Heart left ventricle (tissue), 16 donors: ENCODE data around the gene THRAP3. TPM values are rescaled to one million over a fixed set of nuclear protein-coding genes. Genes with fewer than 3 reads are reported as not detected.
"Not testable (repeated sequence)": the region's sequence is repeated elsewhere in the genome, so short reads cannot be mapped to it uniquely, and the experiment has no call there.

ENCODE experiments used
- ATAC-seq, 4 donors: fragments of 200-7000 bp; cut with Tn5 transposase; one replicate each; pipeline ENCODE4 v1.9.1; 2020 to 2022; ENCODE audit warnings: moderate library complexity in 4 of 4, mild to moderate bottlenecking in 3 of 4, moderate number of reproducible peaks in 1 of 4
- DNase-seq, 5 donors: peaks; one replicate each; pipeline ENCODE4 v3.0.0-alpha.2; 2020
- H3K27ac ChIP-seq, 12 donors: fragments of 200-600 bp; sonication (generic) in 4 of 12; one replicate each; pipeline versions ENCODE4 v1.5.0 to v1.8.0; 2016 to 2022; ENCODE audit warnings: mild to moderate bottlenecking in 2 of 12
- H3K27me3 ChIP-seq, 9 donors: fragments of 200-600 bp; sonication (generic) in 2 of 9; one replicate each; pipeline versions ENCODE4 v1.5.1 to v1.8.0; 2016 to 2022; ENCODE audit warnings: mild to moderate bottlenecking in 3 of 9
- H3K36me3 ChIP-seq, 9 donors: fragments of 200-600 bp; sonication (generic) in 2 of 9; one replicate each; pipeline versions ENCODE4 v1.5.0 to v1.8.0; 2018 to 2022; ENCODE audit warnings: mild to moderate bottlenecking in 2 of 9
- H3K4me1 ChIP-seq, 12 donors: fragments of 200-600 bp; sonication (generic) in 4 of 12; one replicate each; pipeline versions ENCODE4 v1.5.0 to v1.8.0; 2016 to 2022; ENCODE audit warnings: mild to moderate bottlenecking in 3 of 12
- H3K4me3 ChIP-seq, 12 donors: fragments of 200-600 bp; sonication (generic) in 4 of 12; one replicate each; pipeline versions ENCODE4 v1.5.0 to v1.8.0; 2017 to 2022; ENCODE audit warnings: mild to moderate bottlenecking in 9 of 12, moderate library complexity in 4 of 12
- H3K9me3 ChIP-seq, 12 donors: fragments of 200-600 bp; sonication (generic) in 4 of 12; one replicate each; pipeline versions ENCODE4 v1.5.0 to v1.8.0; 2016 to 2022; ENCODE audit warnings: mild to moderate bottlenecking in 1 of 12
- POLR2A ChIP-seq, 2 donors: fragments of 450-650 bp; IDR thresholded peaks; one replicate each; pipeline ENCODE4 v1.6.1; 2017; ENCODE audit warnings: antibody characterized with exemption in 2 of 2, mild to moderate bottlenecking in 2 of 2, moderate library complexity in 2 of 2
- WGBS, 4 donors: extraction: QIAGEN DNeasy Blood & Tissue Kit in 2 of 4; methylation state at CpG; one replicate each; pipeline versions ENCODE4 v1.1.5 to v1.1.7; 2013 to 2018; 5-methylcytosine and 5-hydroxymethylcytosine counted together
- intact Hi-C, 10 donors: fragments of 100-400 bp; cut with DNase I; formaldehyde crosslinking; loops; one replicate each; pipeline versions ENCODE4 v1.11.1 to v1.14.2; 2022
- polyA plus RNA-seq, 2 donors: library from polyadenylated mRNA; stranded (reverse); fragments of 200-250 nt; gene quantifications; one replicate each; pipeline ENCODE4 v1.2.3, GENCODE V29; 2013
- total RNA-seq, 9 donors: library from RNA; depleted of rRNA in 2 of 9; stranded (reverse); fragments of >200 nt in 2 of 9; fragmentation: NEBNext Ultra II Directional in 3 of 9; extraction: Animal tissue kit (Norgen Biotek cat#: 25700) in 3 of 9; gene quantifications; one replicate each; pipeline versions ENCODE4 v1.1.0 to v1.2.4, GENCODE V29; 2016 to 2023
- TF ChIP-seq, protein P1 (sequence below), 12 donors: fragments of 200-600 bp; sonication (generic) in 4 of 12; IDR thresholded peaks; one replicate each; pipeline versions ENCODE4 v1.5.0 to v1.8.0; 2018 to 2022; ENCODE audit warnings: antibody characterized with exemption in 12 of 12, mild to moderate bottlenecking in 5 of 12
- donor health status: ischemic (EF 13 %, LVEDD 7.1; RV severe dilation, severe dysfunction).
- donor health status: healthy with polysubstance abuse.
- donor health status: DM: no; HTN: yes; CAD: no.
- donor health status: DM: no; HTN: no; CAD: no.
- donor health status: ischemic (EF 25% LVEDD 6.9; RV normal size, moderate dysfunction).
- donor health status: ischemic (EF 25% LVEDD 5.7; RV mildly dilated, moderate dysfunction).
- donor health status: healthy.
- donor health status: DM: yes; HTN: yes; CAD: no.
- donor health status: ischemic (EF 35%, LVEDD 5.7; RV mildly dilated, moderate dysfunction).
- donor health status: nonischemic (EF 11% LVEDD 7.7; RV severe dilation, severe dysfunction).
- donor health status: DM: yes; HTN: yes; CAD: no.
- donor health status: PGD.
- donor health status: ischemic (EF 29% LVEDD 5.4; RV normal size, mild dysfunction).
- donor health status: nonischemic (EF 23%, LVEDD 6.1; RV moderate dilation, normal function).

The THRAP3 gene
- total and polyA plus RNA-seq, 11 donors = 27.9 to 106 (median 90.1) TPM

DNA sequence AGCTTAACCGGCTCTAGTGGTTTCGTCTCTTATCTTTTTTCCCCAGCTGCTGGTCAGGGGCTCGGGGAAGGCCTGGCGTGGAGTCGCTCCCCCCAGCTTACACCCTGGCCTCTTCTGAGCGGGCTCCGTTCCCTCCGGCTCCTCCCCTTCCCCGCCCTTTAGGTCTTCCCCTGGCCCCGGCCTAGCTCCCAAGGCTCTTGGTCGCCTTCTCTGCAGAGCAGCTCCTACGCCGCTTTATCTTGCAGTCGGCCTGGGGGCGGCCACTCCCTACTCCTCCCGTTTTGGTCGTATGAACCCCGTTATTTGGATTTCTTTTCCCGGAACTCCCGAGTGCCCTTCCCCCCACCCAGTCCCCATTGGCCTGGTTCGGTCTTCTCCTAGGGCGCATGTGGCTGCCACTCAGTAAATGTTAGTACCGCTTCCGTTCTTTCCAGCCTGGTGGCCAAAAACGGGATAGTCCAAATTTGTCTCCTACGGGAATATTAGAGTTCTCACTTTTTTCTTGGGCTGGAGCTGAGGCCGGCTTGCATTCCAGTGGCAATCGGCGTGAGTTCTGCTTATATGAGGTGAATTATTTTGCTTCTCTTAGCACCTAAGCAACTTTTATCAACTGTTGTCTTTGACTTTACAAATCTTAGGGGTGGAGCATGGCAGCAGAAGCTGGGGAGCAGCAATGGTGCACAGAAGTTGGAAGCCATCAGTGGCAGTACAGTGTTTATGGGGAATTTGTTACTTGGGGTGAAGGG lies 467 bp downstream of the THRAP3 start:
- WGBS, 4 donors = 0 to 1% (median 0%) methylated on average over 29 of the region's 29 CpGs
- Histone ChIP-seq H3K27me3 (no peaks in the 10 kb centered on the region), H3K4me1 (peaks cover 0 to 46% (median 42%) of the 10 kb centered on the region in 12 donors)

DNA sequence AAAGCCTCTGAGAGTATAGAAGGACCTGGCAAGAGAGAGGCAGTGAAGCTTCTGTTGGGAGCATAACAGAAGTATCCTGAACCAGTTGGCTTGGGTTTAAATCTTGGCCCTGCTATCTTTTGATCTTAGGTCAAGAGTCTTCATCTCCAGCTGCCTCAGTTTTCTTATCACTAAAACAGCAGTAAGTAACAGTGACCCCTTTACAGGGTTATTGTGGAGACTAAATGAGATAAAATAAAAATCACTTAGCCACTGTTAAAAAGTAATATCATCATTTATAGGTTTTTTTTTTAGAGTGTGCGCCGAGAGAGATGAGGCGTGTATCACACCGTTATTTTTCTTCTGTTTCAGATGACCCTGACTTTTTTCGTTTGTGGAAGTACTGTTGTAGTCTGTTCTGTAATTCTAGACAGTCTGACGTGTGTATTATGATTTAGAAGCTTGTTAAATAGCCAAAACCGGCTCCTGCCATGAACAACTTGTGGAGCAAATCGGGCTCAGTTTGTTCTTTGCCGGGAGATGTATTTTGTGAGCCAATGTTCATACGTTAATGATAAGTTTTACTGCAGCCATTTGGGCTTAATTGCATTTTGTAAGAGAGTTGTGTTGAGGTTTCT lies 1.1 kb downstream of the THRAP3 start:
- intact Hi-C loops = loop anchor here in 6 of 10 donors (2.0 to 10.0 kb wide), 6 partner anchors 57 to 159 kb away; partner anchors contain the start of genes MAP7D1 (in 1 of the 6), STK40 (in 1 of the 6) and TRAPPC3 (in 1 of the 6)
- DNase-seq (no peak), ATAC-seq (no peak)
- Histone ChIP-seq H3K36me3 (peaks cover 0 to 49% (median 28%) of the 10 kb centered on the region in 9 donors), H3K9me3 (no peaks in the 10 kb centered on the region), H3K27me3 (no peaks in the 10 kb centered on the region), H3K4me1 (peaks cover 0 to 52% (median 44%) of the 10 kb centered on the region in 12 donors), H3K27ac (peak overlapping the region; percentile 87 to 99 (median 98)), H3K4me3 (peak overlapping the region; percentile 60 to 92 (median 83))
- TF ChIP-seq POLR2A (IDR thresholded peaks at IDR 0.05) = no peak
- TF ChIP-seq, protein P1, sequence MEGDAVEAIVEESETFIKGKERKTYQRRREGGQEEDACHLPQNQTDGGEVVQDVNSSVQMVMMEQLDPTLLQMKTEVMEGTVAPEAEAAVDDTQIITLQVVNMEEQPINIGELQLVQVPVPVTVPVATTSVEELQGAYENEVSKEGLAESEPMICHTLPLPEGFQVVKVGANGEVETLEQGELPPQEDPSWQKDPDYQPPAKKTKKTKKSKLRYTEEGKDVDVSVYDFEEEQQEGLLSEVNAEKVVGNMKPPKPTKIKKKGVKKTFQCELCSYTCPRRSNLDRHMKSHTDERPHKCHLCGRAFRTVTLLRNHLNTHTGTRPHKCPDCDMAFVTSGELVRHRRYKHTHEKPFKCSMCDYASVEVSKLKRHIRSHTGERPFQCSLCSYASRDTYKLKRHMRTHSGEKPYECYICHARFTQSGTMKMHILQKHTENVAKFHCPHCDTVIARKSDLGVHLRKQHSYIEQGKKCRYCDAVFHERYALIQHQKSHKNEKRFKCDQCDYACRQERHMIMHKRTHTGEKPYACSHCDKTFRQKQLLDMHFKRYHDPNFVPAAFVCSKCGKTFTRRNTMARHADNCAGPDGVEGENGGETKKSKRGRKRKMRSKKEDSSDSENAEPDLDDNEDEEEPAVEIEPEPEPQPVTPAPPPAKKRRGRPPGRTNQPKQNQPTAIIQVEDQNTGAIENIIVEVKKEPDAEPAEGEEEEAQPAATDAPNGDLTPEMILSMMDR (IDR thresholded peaks at IDR 0.05) = no peak
- 11 to 15% (median 13%) methylated on average over 10 of the region's 10 CpGs for WGBS, 4 donors

More for the DNA sequence above, 467 bp downstream of the THRAP3 start:
- Histone ChIP-seq H3K4me3 (peak overlapping the region; percentile 60 to 92 (median 83)), H3K36me3 (peaks cover 0 to 42% (median 21%) of the 10 kb centered on the region in 9 donors), H3K27ac (peak overlapping the region; percentile 87 to 99 (median 98)), H3K9me3 (no peaks in the 10 kb centered on the region)
- DNase-seq (peak in 4 of 5 donors; percentile 83 to 88 (median 85)), ATAC-seq (peak; percentile 67 to 84 (median 78))
- intact Hi-C loops = loop anchor here in 8 of 10 donors (2.0 to 10.0 kb wide), 10 partner anchors 58 to 173 kb away; partner anchors contain the start of genes MAP7D1 (in 2 of the 8), LSM10 (in 1 of the 8), STK40 (in 1 of the 8) and TRAPPC3 (in 1 of the 8)
- peak in 1 of 2 donors; percentile 7 for TF ChIP-seq POLR2A (IDR thresholded peaks at IDR 0.05)
- TF ChIP-seq, protein P1 (IDR thresholded peaks at IDR 0.05) = peak; percentile 15 to 56 (median 38)

DNA sequence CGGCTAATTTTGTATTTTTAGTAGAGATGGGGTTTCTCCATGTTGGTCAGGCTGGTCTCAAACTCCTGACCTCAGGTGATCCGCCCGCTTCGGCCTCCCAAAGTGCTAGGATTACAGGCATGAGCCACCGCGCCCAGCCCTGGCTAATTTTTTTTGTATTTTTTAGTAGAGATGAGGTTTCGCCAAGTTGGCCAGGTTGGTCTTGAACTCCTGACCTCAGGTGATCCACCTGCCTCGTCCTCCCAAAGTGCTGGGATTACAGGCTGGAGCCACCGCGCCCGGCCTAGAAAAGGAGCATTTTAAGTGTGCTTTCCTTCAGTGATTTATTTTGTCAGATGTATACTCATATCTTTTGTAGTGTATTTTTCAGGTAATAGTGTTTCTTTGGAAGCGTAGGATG lies 6.0 kb downstream of the THRAP3 start:
- peak overlapping the region in 4 of 12 donors; percentile 14 to 52 (median 43) for H3K27ac ChIP-seq
- 87 to 94% (median 92%) methylated on average over 12 of the region's 12 CpGs for WGBS, 4 donors
- peaks cover 0 to 93% (median 63%) of the 10 kb centered on the region in 9 donors for H3K36me3 ChIP-seq
- not testable (repeated sequence) for ATAC-seq, H3K4me3 ChIP-seq, H3K9me3 ChIP-seq, DNase-seq, H3K27me3 ChIP-seq
- peaks cover 0 to 83% (median 70%) of the 10 kb centered on the region in 12 donors for H3K4me1 ChIP-seq
- intact Hi-C loops = loop anchor here in 2 of 10 donors (5.0 to 10.0 kb wide), 2 partner anchors 42 to 55 kb away; no protein-coding TSS in a partner anchor

DNA sequence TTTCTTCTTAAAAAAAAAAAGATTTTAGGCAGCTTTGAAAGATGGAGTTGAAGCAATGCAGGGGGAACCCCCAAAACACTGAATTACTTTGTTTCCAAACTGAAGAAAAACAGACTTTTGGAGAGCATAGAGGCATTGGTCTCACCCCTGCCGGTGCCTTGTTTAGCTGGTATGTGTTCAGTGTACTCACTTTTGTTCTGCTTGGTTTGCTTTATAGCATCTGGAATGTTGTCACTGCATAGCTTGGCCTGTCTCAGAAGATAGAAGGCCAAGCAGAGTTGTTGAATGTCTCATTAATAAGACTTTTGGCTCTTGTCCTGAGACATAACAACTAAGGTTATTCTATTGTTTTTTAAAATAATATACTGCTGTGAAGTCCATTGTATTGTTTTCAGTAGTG lies 6.9 kb downstream of the THRAP3 start:
- TF ChIP-seq POLR2A (IDR thresholded peaks at IDR 0.05) = no peak
- TF ChIP-seq, protein P1 (IDR thresholded peaks at IDR 0.05) = no peak
- Histone ChIP-seq H3K27me3 (no peaks in the 10 kb centered on the region), H3K27ac (peak overlapping the region in 8 of 12 donors; percentile 18 to 52 (median 38)), H3K4me3 (no peak overlapping the region), H3K36me3 (peaks cover 0 to 88% (median 65%) of the 10 kb centered on the region in 9 donors), H3K9me3 (no peaks in the 10 kb centered on the region), H3K4me1 (peaks cover 0 to 83% (median 70%) of the 10 kb centered on the region in 12 donors)
- ATAC-seq (peak in 2 of 4 donors; percentile 48 to 49), DNase-seq (no peak)
- intact Hi-C loops = loop anchor here in 2 of 10 donors (5.0 to 10.0 kb wide), 2 partner anchors 41 to 54 kb away; no protein-coding TSS in a partner anchor
- WGBS, 4 donors = 48 to 58% (median 53%) methylated on average over 1 of the region's 1 CpG
